Right renal pelvis (tissue), 4 donors: Measurements from ENCODE around the gene MSRB3. TPM values are rescaled to one million over a fixed set of nuclear protein-coding genes. Genes with fewer than 3 reads are reported as not detected.

ENCODE experiments used
- DNase-seq, 4 donors: peaks; one replicate each; pipeline ENCODE4 v3.0.0-alpha.2; 2013; ENCODE audit warnings: low read depth in 4 of 4, low spot score in 3 of 4, missing footprints in 1 of 4
- polyA plus RNA-seq, 4 donors: library from polyadenylated mRNA; unstranded; fragments of 120-200 nt; gene quantifications; one replicate each; pipeline ENCODE4 v1.2.1, GENCODE V29; 2013; ENCODE audit not compliant: insufficient read length in 4 of 4

The MSRB3 gene
- polyA plus RNA-seq, 4 donors, result 22.5 to 27.2 (median 24.6) TPM

- no peak for DNase-seq
These were observed 105.8 kb downstream of the MSRB3 start for GRCh38 chr12:65384240-65384639.

- no peak for DNase-seq
These were observed 108.9 kb downstream of the MSRB3 start for GRCh38 chr12:65387396-65387795.

- no peak for DNase-seq
These were observed 111.0 kb downstream of the MSRB3 start for GRCh38 chr12:65389436-65389835.

GRCh38 chr12:65391711-65392110 is 113.2 kb downstream of the MSRB3 start:
- no peak for DNase-seq

- DNase-seq, result no peak
These were observed 114.0 kb downstream of the MSRB3 start for GRCh38 chr12:65392491-65392890.

- no peak for DNase-seq
These were observed 124.7 kb downstream of the MSRB3 start for GRCh38 chr12:65403188-65403587.

GRCh38 chr12:65407388-65408149 is 129.1 kb downstream of the MSRB3 start:
- no peak for DNase-seq

- no peak for DNase-seq
These were observed 130.0 kb downstream of the MSRB3 start for GRCh38 chr12:65408441-65408840.

GRCh38 chr12:65409726-65410125 is 131.2 kb downstream of the MSRB3 start:
- DNase-seq, result no peak

GRCh38 chr12:65411171-65411570 is 132.7 kb downstream of the MSRB3 start:
- DNase-seq, result no peak

GRCh38 chr12:65414526-65414925 is 136.0 kb downstream of the MSRB3 start:
- no peak for DNase-seq

GRCh38 chr12:65415826-65416225 is 137.3 kb downstream of the MSRB3 start:
- no peak for DNase-seq

GRCh38 chr12:65419284-65420072 is 141.0 kb downstream of the MSRB3 start:
- no peak for DNase-seq

- DNase-seq, result no peak
These were observed 142.5 kb downstream of the MSRB3 start for GRCh38 chr12:65420941-65421340.

- DNase-seq, result no peak
These were observed 149.2 kb downstream of the MSRB3 start for GRCh38 chr12:65427646-65428045.

GRCh38 chr12:65430006-65430405 is 151.5 kb downstream of the MSRB3 start:
- no peak for DNase-seq

- no peak for DNase-seq
These were observed 152.3 kb downstream of the MSRB3 start for GRCh38 chr12:65430571-65431306.

- no peak for DNase-seq
These were observed 153.6 kb downstream of the MSRB3 start for GRCh38 chr12:65432114-65432513.

GRCh38 chr12:65432651-65433050 is 154.2 kb downstream of the MSRB3 start:
- DNase-seq, result no peak

GRCh38 chr12:65434737-65435136 is 156.3 kb downstream of the MSRB3 start:
- no peak for DNase-seq

- no peak for DNase-seq
These were observed 164.6 kb downstream of the MSRB3 start for GRCh38 chr12:65443038-65443437.
